GM12874 (cell line): ENCODE results near the gene SOCS3.

Experiments used
- CTCF ChIP-seq: IDR thresholded peaks from 2 replicates; pipeline ENCODE4 v1.5.1; 2011; ENCODE audit warnings: low read depth, mild to moderate bottlenecking, control low read depth, low read length, moderate library complexity; ENCODE audit not compliant: insufficient read depth

The SOCS3 gene

DNA sequence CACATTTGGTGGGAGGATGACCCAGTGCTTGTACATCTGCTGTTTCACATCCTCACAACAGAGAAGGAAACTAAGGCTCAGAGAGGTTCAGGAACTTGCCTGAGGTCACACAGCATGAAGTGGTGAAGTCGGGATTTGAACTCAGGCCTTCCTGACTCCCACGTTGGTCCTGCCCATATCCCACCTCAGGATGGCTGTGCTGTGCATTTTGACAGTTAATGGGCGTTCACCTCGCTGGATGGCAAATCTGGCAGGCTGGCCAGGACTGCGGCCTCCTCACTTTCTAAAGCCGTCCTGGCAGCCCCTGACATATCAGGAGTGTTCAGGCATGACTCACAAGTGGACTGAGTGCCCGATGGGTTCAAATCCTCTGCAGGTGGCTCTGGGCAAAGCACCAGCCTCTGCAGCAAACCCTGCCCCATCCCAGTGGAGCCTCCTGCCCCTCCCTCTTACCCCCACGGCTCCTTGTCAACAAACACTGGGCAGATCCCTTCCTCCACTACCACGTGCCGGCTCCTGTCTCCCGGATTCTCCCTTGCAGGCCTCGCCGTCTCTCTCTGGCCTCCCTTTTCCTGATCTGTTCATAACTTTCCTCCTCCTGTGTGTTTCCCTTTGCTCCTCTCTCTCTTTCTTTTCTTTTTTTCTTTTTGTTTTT, 29.2 kb downstream of the SOCS3 start:
- TF ChIP-seq CTCF, result no peak

- TF ChIP-seq CTCF, result no peak
Measured at GRCh38 chr17:78329263-78330059, 30.4 kb downstream of the SOCS3 start.

DNA sequence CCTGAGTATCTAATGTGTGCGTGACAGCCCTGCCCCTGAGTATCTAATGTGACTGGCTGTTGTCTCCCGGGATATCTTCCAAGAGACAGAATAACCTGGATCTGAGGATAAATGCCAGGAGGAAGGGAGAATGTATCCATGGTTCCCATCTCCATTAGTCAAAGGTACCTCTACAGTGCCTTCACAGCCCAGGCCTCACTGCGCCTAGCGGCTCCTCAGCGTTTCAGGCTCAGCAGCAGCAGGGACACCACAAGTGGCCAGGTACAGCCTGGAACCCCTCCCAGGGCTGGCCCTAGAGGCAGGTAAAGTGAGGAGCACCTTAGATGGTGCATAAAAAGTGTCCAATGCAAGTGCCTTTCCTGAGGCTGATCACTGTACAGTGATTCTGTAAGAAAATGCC, 32.0 kb downstream of the SOCS3 start:
- no peak for TF ChIP-seq CTCF

DNA sequence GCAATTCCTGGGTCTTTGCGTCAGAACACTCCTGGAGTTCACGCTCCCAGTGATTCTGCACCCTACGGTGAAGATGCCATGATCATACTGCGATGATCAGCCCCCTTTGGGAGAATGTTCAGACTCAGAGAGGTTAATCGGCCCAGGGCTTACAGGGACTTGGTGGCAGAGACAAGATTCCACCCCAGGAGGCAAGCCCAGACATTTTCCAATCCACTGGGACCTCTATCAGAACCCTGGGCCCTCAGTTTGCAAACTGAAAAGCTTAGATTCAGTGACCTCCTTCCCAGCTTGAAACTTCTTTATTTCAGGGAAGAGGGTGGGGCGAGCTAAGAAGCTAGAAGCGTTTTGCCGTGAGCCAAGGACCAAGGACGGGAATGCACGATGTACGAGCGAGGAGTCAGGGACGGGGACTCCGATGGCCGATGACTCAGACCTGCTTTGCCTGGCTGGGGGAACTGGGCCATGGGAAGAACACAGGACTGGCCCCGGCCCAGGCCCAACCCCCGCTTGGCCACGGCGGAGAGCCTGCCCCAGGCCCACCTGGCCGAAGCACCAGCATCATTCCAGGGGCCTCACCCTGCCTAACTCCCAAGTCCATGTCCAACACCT, 34.7 kb downstream of the SOCS3 start:
- no peak for TF ChIP-seq CTCF

DNA sequence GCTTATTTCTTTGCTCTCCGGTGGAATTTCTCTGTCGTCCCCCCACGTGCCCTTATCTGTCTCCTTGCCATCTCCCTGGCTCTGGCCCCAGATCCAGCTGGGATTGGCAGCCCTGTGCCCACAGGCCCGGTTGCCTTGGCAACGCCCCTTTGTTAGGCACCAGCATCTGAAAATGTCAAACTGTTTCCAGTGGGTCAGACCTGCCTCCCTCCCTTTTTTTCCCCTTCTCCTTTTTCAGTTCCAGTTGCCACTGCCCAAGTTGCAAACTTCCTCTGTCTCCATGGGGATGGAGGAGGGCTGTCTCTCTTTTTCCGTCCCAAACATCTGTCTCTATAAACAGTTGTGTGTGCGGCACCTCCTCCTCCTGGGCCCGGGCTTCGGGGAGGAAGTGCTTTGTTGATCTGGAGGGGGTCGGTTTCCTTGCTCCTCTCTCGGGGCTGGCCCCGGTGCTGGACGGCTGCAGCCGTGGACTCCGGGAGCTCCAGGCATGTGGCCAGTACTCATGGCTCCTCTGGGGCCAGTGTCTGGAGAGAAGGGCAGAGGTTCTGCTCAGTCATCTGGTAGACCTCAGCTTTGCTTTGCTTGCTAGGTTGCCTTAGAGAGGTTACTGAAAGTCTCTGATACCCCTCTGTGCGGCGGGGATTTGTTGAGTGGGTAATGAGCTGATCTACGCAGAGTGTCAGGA, 35.3 kb downstream of the SOCS3 start:
- TF ChIP-seq CTCF, result no peak

DNA sequence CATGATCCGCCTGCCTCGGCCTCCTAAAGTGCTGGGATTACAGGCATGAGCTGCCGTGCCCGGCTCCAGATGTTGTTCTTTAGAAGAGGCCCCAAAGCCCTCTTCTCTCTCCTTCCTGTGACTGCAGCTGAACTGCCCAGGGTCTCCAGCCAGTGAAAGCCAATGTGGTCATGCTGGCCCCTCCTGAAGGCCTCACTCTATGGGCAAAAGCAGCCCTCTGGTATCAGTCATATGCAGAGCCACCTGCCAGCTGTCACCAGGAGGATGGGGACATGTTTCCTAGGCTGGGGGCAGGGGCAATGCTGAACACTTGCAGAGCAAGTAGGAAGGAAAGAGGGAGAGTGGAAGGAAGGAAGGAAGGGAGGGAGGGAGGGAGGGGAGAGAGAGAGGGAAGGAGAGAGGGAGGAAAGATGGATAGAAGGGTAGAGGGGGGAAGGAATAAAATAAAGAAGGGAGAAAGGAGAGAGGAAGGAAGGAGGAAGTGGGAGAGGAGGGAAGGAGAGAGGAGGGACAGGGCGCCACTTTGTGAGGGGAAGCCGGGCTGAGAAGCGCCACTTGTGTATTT, 36.0 kb downstream of the SOCS3 start:
- TF ChIP-seq CTCF, result no peak

- TF ChIP-seq CTCF, result no peak
Measured at GRCh38 chr17:78322858-78323455, 36.9 kb downstream of the SOCS3 start.
